Karpas-422 (cell line): ENCODE data around the gene TTC23. TPM values are rescaled to one million over a fixed set of nuclear protein-coding genes. Genes with fewer than 3 reads are reported as not detected.

Experiments
- DNase-seq: peaks from one replicate; pipeline ENCODE4 v3.0.0-alpha.2; 2015
- H2AFZ ChIP-seq: fragments of 200-600 bp; sonication (generic); 2 replicates; pipeline ENCODE4 v1.6.1; 2014; ENCODE audit warnings: antibody characterized with exemption, low read length, mixed read lengths
- H3K27ac ChIP-seq: fragments of 200-600 bp; sonication (generic); 2 replicates; pipeline ENCODE4 v1.5.1; 2014; ENCODE audit warnings: mild to moderate bottlenecking, low read length, moderate library complexity
- H3K27me3 ChIP-seq: fragments of 200-600 bp; sonication (generic); 2 replicates; pipeline ENCODE4 v1.6.1; 2014; ENCODE audit warnings: low read length, mixed read lengths
- H3K36me3 ChIP-seq: fragments of 200-600 bp; sonication (generic); 2 replicates; pipeline ENCODE4 v1.6.1; 2014; ENCODE audit warnings: low read length, mixed read lengths; ENCODE audit not compliant: insufficient read depth
- H3K4me1 ChIP-seq: fragments of 200-600 bp; sonication (generic); 2 replicates; pipeline ENCODE4 v1.6.1; 2014; ENCODE audit warnings: mild to moderate bottlenecking, low read length, mixed read lengths
- H3K4me2 ChIP-seq: fragments of 200-600 bp; sonication (generic); 2 replicates; pipeline ENCODE4 v1.6.1; 2014; ENCODE audit warnings: low read length, low read depth, mild to moderate bottlenecking; ENCODE audit not compliant: poor library complexity, severe bottlenecking
- H3K4me3 ChIP-seq: fragments of 200-600 bp; sonication (generic); 2 replicates; pipeline ENCODE4 v1.5.1; 2014; ENCODE audit warnings: mild to moderate bottlenecking, antibody characterized with exemption, low read length, mixed read lengths
- H3K79me2 ChIP-seq: fragments of 200-600 bp; sonication (generic); 2 replicates; pipeline ENCODE4 v1.6.1; 2014; ENCODE audit warnings: mild to moderate bottlenecking, low read length, mixed read lengths
- H3K9ac ChIP-seq: fragments of 200-600 bp; sonication (generic); 2 replicates; pipeline ENCODE4 v1.6.0; 2014; ENCODE audit warnings: low read length
- H3K9me2 ChIP-seq: fragments of 200-600 bp; sonication (generic), shearing (Covaris generic); replicated peaks from 2 replicates; pipeline ENCODE4 v1.6.0; 2014; ENCODE audit warnings: mild to moderate bottlenecking, low read length, moderate library complexity; ENCODE audit not compliant: insufficient read depth
- H3K9me3 ChIP-seq: fragments of 300-700, 200-600 bp; sonication (generic); 2 replicates; pipeline ENCODE4 v1.6.1; 2014; ENCODE audit warnings: low read length, mixed read lengths
- H4K20me1 ChIP-seq: fragments of 200-600 bp; sonication (generic); 2 replicates; pipeline ENCODE4 v1.6.1; 2014; ENCODE audit warnings: mild to moderate bottlenecking, antibody characterized with exemption, low read length, low read depth; ENCODE audit not compliant: insufficient read depth
- total RNA-seq: library from RNA; depleted of rRNA; stranded (reverse); fragments of >200 nt; shearing (Covaris generic); gene quantifications from 2 replicates; pipeline ENCODE4 v1.2.3, GENCODE V29; 2014; ENCODE audit warnings: low replicate concordance

The TTC23 gene
- total RNA-seq, 1 experiment from 2014 or later: 9.0 TPM

GRCh38 chr15:99132634-99133287 lies 116.6 kb downstream of the TTC23 start:
- Histone ChIP-seq H3K27me3 (no peaks in the 10 kb centered on the region), H3K9me2 (no peaks in the 10 kb centered on the region), H3K9me3 (no peaks in the 10 kb centered on the region), H3K79me2 (no peaks in the 10 kb centered on the region), H3K9ac (no peak overlapping the region), H3K36me3 (no peaks in the 10 kb centered on the region), H4K20me1 (no peaks in the 10 kb centered on the region), H3K4me3 (no peak overlapping the region), H2AFZ (no peak overlapping the region), H3K4me2 (no peak overlapping the region), H3K27ac (no peak overlapping the region), H3K4me1 (no peaks in the 10 kb centered on the region)
- DNase-seq: no peak

- Histone ChIP-seq H3K4me2 (no peak overlapping the region), H3K9me2 (no peaks in the 10 kb centered on the region), H3K27me3 (no peaks in the 10 kb centered on the region)
Observed at GRCh38 chr15:99132122-99132521, 117.3 kb downstream of the TTC23 start.

GRCh38 chr15:99131441-99132023 lies 117.8 kb downstream of the TTC23 start:
- no peaks in the 10 kb centered on the region for H3K9me3 ChIP-seq
- no peaks in the 10 kb centered on the region for H3K79me2 ChIP-seq
- no peaks in the 10 kb centered on the region for H3K9me2 ChIP-seq
- H3K4me2 ChIP-seq: no peak overlapping the region
- H2AFZ ChIP-seq: no peak overlapping the region
- H3K27ac ChIP-seq: no peak overlapping the region
- H3K27me3 ChIP-seq: no peaks in the 10 kb centered on the region
- DNase-seq: no peak
- no peak overlapping the region for H3K4me3 ChIP-seq
- H4K20me1 ChIP-seq: no peaks in the 10 kb centered on the region
- no peaks in the 10 kb centered on the region for H3K36me3 ChIP-seq
- H3K9ac ChIP-seq: no peak overlapping the region
- no peaks in the 10 kb centered on the region for H3K4me1 ChIP-seq

More at GRCh38 chr15:99132122-99132521, 117.3 kb downstream of the TTC23 start:
- Histone ChIP-seq H3K4me1 (no peaks in the 10 kb centered on the region), H3K9me3 (no peaks in the 10 kb centered on the region), H2AFZ (no peak overlapping the region), H3K27ac (no peak overlapping the region), H4K20me1 (no peaks in the 10 kb centered on the region), H3K4me3 (no peak overlapping the region), H3K9ac (no peak overlapping the region), H3K79me2 (no peaks in the 10 kb centered on the region), H3K36me3 (no peaks in the 10 kb centered on the region)
- DNase-seq: no peak

DNA sequence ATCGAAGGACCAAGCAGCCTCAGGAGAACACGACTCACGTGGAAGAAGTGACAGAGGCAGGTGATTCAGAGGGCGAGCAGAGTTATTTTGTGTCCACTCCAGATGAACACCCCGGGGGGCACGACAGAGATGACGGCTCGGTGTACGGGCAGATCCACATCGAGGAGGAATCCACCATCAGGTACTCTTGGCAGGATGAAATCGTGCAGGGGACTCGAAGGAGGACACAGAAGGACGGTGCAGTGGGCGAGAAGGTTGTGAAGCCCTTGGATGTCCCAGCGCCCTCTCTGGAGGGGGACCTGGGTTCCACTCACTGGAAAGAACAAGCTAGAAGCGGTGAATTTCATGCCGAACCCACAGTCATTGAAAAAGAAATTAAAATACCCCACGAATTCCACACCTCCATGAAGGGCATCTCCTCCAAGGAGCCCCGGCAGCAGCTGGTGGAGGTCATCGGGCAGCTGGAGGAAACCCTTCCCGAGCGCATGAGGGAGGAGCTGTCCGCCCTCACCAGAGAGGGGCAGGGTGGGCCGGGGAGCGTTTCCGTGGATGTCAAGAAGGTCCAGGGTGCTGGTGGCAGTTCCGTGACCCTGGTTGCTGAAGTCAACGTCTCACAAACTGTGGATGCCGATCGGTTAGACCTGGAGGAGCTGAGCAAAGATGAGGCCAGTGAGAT lies 118.5 kb downstream of the TTC23 start:
- H3K36me3 ChIP-seq: no peaks in the 10 kb centered on the region
- H3K9me3 ChIP-seq: no peaks in the 10 kb centered on the region
- no peak overlapping the region for H3K9ac ChIP-seq
- no peak for DNase-seq
- H3K27ac ChIP-seq: no peak overlapping the region
- H3K79me2 ChIP-seq: no peaks in the 10 kb centered on the region
- no peaks in the 10 kb centered on the region for H3K9me2 ChIP-seq
- no peaks in the 10 kb centered on the region for H4K20me1 ChIP-seq
- H2AFZ ChIP-seq: no peak overlapping the region
- no peaks in the 10 kb centered on the region for H3K27me3 ChIP-seq
- H3K4me1 ChIP-seq: no peaks in the 10 kb centered on the region
- H3K4me3 ChIP-seq: no peak overlapping the region
- no peak overlapping the region for H3K4me2 ChIP-seq

- H3K27ac ChIP-seq: no peak overlapping the region
- no peak overlapping the region for H3K4me3 ChIP-seq
- H4K20me1 ChIP-seq: no peaks in the 10 kb centered on the region
- H3K9me2 ChIP-seq: no peaks in the 10 kb centered on the region
- no peak overlapping the region for H3K9ac ChIP-seq
- H2AFZ ChIP-seq: no peak overlapping the region
- no peaks in the 10 kb centered on the region for H3K36me3 ChIP-seq
- H3K9me3 ChIP-seq: no peaks in the 10 kb centered on the region
- no peaks in the 10 kb centered on the region for H3K4me1 ChIP-seq
- no peak overlapping the region for H3K4me2 ChIP-seq
- no peaks in the 10 kb centered on the region for H3K79me2 ChIP-seq
- no peak for DNase-seq
- H3K27me3 ChIP-seq: no peaks in the 10 kb centered on the region
Observed at GRCh38 chr15:99130314-99130713, 119.1 kb downstream of the TTC23 start.

DNA sequence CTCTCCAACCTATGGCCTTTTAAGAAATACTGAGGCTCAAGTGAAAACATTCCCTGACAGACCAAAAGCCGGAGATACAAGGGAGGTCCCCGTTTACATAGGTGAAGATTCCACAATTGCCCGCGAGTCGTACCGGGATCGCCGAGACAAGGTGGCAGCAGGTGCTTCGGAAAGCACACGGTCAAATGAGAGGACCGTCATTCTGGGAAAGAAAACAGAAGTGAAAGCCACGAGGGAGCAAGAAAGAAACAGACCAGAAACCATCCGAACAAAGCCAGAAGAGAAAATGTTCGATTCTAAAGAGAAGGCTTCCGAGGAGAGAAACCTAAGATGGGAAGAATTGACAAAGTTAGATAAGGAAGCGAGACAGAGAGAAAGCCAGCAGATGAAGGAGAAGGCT lies 119.7 kb downstream of the TTC23 start:
- H3K9ac ChIP-seq: no peak overlapping the region
- DNase-seq: no peak
- no peak overlapping the region for H3K27ac ChIP-seq
- H3K79me2 ChIP-seq: no peaks in the 10 kb centered on the region
- no peaks in the 10 kb centered on the region for H3K9me3 ChIP-seq
- H3K27me3 ChIP-seq: no peaks in the 10 kb centered on the region
- no peak overlapping the region for H2AFZ ChIP-seq
- no peak overlapping the region for H3K4me3 ChIP-seq
- H3K4me1 ChIP-seq: no peaks in the 10 kb centered on the region
- H3K36me3 ChIP-seq: no peaks in the 10 kb centered on the region
- H3K4me2 ChIP-seq: no peak overlapping the region
- no peaks in the 10 kb centered on the region for H3K9me2 ChIP-seq
- H4K20me1 ChIP-seq: no peaks in the 10 kb centered on the region

DNA sequence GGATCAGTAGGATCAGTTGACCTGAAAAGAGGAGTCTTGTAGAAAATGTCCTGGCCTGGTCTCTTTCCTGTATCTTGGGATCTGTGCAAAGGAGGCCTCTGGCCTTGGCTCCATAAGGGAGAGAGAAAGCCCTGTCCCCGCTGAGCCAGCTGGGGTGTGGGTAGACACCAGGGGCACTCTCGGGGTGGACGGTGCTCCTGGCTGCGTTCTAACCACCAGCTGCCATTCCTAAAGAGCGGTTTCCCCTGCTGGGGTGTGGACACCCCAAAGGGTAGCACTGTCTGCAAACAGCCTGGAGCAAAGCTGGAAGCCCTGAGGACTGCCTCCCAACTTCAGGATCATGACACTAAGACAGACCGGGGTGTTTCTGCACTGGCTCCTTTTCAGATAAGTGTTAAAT lies 121.0 kb downstream of the TTC23 start:
- H3K27me3 ChIP-seq: no peaks in the 10 kb centered on the region

GRCh38 chr15:99127773-99128172 lies 121.6 kb downstream of the TTC23 start:
- Histone ChIP-seq H4K20me1 (no peaks in the 10 kb centered on the region), H3K27ac (no peak overlapping the region), H3K27me3 (no peaks in the 10 kb centered on the region), H3K36me3 (no peaks in the 10 kb centered on the region), H3K79me2 (no peaks in the 10 kb centered on the region), H3K9ac (no peak overlapping the region), H2AFZ (no peak overlapping the region), H3K4me3 (no peak overlapping the region), H3K4me2 (no peak overlapping the region), H3K9me2 (no peaks in the 10 kb centered on the region), H3K9me3 (no peaks in the 10 kb centered on the region), H3K4me1 (no peaks in the 10 kb centered on the region)
- no peak for DNase-seq

More for the DNA sequence above, 121.0 kb downstream of the TTC23 start:
- Histone ChIP-seq H4K20me1 (no peaks in the 10 kb centered on the region), H3K9ac (no peak overlapping the region), H3K79me2 (no peaks in the 10 kb centered on the region), H3K27ac (no peak overlapping the region), H3K9me2 (no peaks in the 10 kb centered on the region), H3K36me3 (no peaks in the 10 kb centered on the region), H3K9me3 (no peaks in the 10 kb centered on the region), H3K4me3 (no peak overlapping the region), H3K4me2 (no peak overlapping the region), H3K4me1 (no peaks in the 10 kb centered on the region), H2AFZ (no peak overlapping the region)
- no peak for DNase-seq
